HG02884 (cell line): Measurements from ENCODE around the gene TMEM231.
"Not testable (repeated sequence)": the region's sequence is repeated elsewhere in the genome, so short reads cannot be mapped to it uniquely, and the experiment has no call there.

Experiments used
- ATAC-seq: cut with Tn5 transposase; IDR thresholded peaks from one replicate; pipeline ENCODE4 v1.9.1; 2021; ENCODE audit warnings: mild to moderate bottlenecking, moderate library complexity; ENCODE audit not compliant: unreplicated experiment

TMEM231 gene

GRCh38 chr16:75555707-75556430 lies at the start of gene TMEM231:
TSS of gene TMEM231 (minus strand) at chr16:75556252. CDS start at chr16:75556209, 43 bp downstream.
- peak; percentile 96 for ATAC-seq

GRCh38 chr16:75603241-75603640 lies 47.2 kb upstream of the TMEM231 start:
- no peak for ATAC-seq

- no peak for ATAC-seq
Observed at GRCh38 chr16:75599452-75600277, 43.6 kb upstream of the TMEM231 start.

- no peak for ATAC-seq
Observed at GRCh38 chr16:75593825-75594820, 38.1 kb upstream of the TMEM231 start.

- no peak for ATAC-seq
Observed at GRCh38 chr16:75593308-75593707, 37.3 kb upstream of the TMEM231 start.

- ATAC-seq: not testable (repeated sequence)
Observed at GRCh38 chr16:75591927-75592326, 35.9 kb upstream of the TMEM231 start.

GRCh38 chr16:75590920-75591843 lies 35.1 kb upstream of the TMEM231 start:
- ATAC-seq: no peak

GRCh38 chr16:75589306-75589705 lies 33.3 kb upstream of the TMEM231 start:
- no peak for ATAC-seq

GRCh38 chr16:75588716-75589115 lies 32.7 kb upstream of the TMEM231 start:
- no peak for ATAC-seq

- peak; percentile 81 for ATAC-seq
Observed at GRCh38 chr16:75584108-75584507, 28.1 kb upstream of the TMEM231 start.

- ATAC-seq: no peak
Observed at GRCh38 chr16:75579281-75579834, 23.3 kb upstream of the TMEM231 start.

GRCh38 chr16:75578725-75579124 lies 22.7 kb upstream of the TMEM231 start:
- no peak for ATAC-seq

GRCh38 chr16:75578212-75578611 lies 22.2 kb upstream of the TMEM231 start:
- ATAC-seq: no peak

GRCh38 chr16:75576384-75576811 lies 20.3 kb upstream of the TMEM231 start:
- ATAC-seq: peak; percentile 75

GRCh38 chr16:75575958-75576357 lies 19.9 kb upstream of the TMEM231 start:
- ATAC-seq: no peak

GRCh38 chr16:75573955-75574354 lies 17.9 kb upstream of the TMEM231 start:
- no peak for ATAC-seq

- ATAC-seq: no peak
Observed at GRCh38 chr16:75572864-75573542, 17.0 kb upstream of the TMEM231 start.

GRCh38 chr16:75570396-75571065 lies 14.5 kb upstream of the TMEM231 start:
- no peak for ATAC-seq
